Measurements from ENCODE around the gene NEDD8.

Gene NEDD8

DNA sequence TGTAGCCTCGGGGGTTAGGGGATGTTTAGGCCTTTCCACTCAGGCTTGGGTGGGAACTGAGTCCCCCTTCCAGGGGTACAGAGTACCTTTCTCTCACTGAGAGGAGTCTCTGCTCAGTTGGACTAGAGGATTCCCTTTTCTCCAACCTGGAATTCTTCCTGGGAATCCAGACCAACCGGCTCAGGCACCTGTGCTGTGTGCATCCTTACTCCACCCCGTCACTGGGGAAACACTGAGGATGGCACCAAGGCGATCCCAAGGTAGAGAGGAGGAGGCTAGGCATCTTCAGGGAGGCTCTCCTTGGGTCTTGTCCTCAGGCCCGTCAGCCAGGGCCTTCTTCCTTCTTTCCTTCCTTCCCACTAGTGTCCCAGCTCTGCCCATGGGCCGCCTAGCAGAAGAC lies 31.7 kb upstream of the NEDD8 start:
- DNase-seq (ENCODE audit: low read depth in 2 of 2) = no peak

DNA sequence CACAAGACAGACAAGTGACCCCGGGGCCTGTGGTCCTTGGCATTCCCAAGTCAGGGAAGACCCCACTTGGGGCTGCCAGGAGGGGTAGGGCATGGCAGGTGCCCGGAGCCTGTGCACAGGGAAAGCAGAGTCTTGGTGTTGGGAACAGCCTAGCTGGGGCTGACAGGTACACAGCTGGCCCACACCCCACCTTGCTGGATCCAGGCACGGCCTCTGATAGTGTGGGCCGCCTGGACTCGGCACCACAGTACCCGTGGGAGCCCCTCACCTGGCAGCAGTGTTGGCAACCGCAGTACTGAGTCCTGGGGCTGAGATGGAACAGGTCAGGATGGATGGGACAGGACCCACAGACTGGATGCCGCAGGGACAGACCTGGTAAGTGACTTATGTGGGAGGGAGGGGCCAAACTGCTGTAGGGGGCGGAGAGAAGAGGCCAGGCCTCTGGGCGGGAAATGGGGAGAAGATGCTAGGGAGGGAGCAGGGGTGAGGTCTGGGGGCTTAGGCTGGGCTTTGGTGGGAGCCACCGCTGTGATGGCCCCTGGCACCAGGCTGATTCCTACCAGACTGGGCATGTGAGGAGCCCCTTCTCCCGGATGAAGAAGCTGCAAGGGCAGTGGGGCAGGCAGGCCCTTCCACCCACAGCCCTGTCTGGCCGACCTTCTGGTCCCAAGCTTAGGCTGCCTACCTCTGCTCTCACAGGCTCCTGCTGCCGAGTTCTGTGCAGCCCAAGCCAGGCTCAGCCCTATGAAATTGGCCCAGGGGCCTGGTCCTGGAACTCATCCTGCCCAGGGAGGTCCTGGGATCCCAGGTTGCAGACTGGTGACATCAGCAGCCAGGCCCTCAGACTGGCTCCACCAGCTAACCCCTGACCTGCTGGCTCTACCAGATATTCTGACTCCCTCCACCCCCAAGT lies 30.9 kb upstream of the NEDD8 start, which contains the start of gene TGM1:
Gene TGM1, minus strand, starts transcription at position 357 of the 913 bp plus-strand sequence. CDS start 825 bp downstream, outside the sequence.
- no peak for DNase-seq (ENCODE audit: low read depth in 2 of 2)

DNA sequence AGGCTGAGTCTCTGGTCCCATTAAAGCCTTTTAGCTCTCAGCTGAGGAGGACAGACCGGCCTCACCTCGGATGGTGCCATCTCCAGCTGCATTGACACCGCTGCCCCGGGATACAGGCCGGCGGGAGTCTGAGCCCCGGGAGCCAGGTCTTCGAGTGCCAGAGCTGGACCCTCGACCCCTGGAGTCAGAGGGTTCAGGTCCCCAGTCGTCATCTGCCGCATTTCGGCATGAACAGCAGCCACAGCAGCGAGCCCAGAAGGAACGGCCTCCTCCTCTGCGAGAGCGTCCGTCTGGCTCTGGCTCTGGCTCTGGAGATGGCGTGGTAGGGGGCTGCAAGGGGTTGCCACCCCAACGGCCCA lies 29.8 kb upstream of the NEDD8 start:
- no peak for DNase-seq (ENCODE audit: low read depth in 2 of 2)

- no peak for DNase-seq (ENCODE audit: low read depth in 2 of 2)
Measured at GRCh38 chr14:24261256-24261968, 29.2 kb upstream of the NEDD8 start.

DNA sequence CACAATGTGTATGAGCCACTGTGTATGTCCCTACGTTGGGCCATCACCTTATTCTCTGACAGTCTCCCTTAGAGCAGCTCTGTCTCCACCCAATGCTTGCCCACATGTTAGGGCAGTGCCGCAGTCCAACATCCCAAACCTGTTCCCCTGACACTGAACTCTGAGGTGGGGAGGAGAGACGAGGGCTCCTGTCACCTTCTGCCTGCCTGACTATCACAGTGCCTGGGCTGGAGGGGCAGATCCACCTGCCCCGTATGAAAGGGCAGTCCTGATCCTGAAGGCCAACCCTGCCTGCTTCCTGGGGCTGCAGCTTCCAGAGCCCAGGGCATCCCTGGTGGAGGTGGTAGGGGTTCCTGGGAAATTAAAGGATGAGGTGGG lies 28.6 kb upstream of the NEDD8 start:
- no peak for DNase-seq (ENCODE audit: low read depth in 2 of 2)

DNA sequence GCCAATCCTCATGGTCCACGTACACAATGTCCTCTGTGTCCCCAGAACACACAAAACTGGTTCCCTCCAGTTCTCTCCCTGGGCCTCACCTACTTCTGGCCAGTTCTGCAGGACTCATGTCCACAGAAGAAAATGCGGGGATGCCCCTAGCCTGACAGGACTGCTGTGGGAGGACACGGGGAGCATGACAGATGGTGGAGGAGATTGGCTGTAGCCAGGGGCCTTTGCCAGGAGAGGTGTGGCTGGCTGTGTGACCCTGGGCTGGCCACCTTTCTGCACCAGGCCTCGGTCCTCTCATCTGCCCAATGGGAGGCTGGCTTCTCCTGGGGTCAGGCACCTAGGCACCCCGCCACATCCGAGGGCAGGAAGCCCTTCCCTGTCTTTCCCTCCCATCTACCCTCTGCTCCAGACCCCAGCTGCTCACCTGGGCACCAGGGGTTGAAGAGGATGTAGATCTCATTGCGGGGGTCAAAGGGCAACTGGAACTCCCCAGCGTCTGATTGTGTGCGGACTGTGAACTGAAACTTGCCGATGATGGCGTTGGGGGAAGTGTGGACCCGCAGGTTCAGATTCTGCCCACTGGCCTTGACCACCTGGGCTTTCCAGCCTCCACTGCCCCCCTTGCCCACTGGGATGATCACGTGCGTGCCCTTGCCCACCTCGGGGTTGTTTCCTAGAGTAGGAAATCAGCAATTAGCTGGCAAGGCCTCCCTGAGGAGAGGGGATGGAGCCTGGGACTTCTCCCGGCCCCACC lies 28.0 kb upstream of the NEDD8 start:
- DNase-seq (ENCODE audit: low read depth in 2 of 2) = no peak

DNA sequence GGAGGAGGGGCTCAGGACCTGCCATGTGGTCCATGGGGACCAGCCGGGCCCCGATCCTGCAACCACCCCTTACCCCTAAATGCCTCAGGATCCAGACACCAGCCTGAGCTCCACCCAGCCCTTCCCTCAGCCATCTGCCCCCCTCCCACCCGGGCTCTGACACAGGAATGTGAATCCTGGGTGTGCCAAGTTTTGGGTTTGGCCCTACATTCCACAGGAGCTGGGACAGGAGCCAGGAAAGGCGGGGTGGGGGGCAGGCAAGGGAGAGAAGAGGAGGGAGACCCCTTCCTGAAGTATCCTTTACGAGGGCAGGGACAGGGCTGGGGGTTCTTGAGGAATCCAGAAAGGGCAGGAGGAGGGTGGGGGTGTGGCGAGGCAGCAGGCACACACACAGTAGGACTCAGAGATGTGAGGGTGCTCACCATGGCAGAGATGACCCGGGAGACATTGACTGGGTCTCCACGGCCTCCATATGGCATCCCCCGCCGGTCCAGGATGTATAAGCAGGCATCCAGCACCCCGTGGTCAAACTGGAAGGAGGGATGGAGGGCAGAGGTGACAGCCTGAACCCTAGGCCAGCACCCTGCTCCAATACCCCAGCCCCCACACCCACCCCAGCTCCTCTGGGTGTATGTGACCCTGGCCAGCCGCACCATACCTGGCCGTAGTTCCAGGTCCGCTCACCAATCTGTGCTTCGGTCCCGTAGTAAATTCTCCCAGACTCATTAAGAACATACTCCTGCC lies 27.3 kb upstream of the NEDD8 start:
- DNase-seq (ENCODE audit: low read depth in 2 of 2) = no peak

- no peak for DNase-seq (ENCODE audit: low read depth in 2 of 2)
Measured at GRCh38 chr14:24258548-24259265, 26.5 kb upstream of the NEDD8 start.

DNA sequence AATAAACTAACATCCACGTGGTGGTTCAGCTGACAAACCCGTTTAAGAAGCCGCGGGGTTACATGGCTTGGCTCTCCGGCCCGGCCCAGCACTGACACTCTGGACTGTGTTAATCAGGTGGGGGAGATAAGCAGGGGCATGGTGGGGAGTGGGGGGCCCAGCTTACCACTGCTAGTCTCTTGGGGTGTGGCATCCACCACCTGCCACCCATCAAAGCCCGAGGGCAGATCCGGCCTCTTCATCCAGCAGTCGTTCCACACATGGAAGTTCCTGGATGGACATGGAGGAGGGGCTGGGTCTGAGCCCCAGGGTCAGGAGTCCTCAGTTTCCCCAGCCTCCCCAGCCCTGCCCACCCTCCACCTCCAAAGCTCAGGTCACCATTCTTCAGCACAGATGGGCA lies 26.0 kb upstream of the NEDD8 start:
- no peak for DNase-seq (ENCODE audit: low read depth in 2 of 2)

DNA sequence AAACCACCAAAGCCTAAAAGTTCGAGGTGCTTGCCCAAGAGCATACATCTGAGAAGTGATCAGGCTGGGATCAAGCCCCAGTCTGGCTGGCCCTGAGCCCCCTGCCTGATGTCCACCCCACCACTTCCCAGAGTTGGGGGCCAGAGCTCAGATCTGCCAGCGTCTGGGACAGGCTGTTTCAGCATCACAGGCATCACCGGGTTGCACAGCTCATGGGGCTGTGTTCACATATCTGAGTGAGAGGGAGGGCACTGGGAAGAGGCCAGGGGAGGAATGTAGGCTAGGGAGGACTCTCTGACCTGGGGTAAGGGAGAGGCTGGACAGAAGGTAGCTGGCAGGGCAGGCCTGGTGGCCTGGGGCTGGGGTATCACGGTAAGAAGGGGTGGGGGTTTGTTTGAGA lies 24.8 kb upstream of the NEDD8 start:
- DNase-seq (ENCODE audit: low read depth in 2 of 2) = no peak

GRCh38 chr14:24255931-24256711 lies 24.0 kb upstream of the NEDD8 start:
- no peak for DNase-seq (ENCODE audit: low read depth in 2 of 2)

- no peak for DNase-seq (ENCODE audit: low read depth in 2 of 2)
Measured at GRCh38 chr14:24255438-24255837, 23.3 kb upstream of the NEDD8 start.

DNA sequence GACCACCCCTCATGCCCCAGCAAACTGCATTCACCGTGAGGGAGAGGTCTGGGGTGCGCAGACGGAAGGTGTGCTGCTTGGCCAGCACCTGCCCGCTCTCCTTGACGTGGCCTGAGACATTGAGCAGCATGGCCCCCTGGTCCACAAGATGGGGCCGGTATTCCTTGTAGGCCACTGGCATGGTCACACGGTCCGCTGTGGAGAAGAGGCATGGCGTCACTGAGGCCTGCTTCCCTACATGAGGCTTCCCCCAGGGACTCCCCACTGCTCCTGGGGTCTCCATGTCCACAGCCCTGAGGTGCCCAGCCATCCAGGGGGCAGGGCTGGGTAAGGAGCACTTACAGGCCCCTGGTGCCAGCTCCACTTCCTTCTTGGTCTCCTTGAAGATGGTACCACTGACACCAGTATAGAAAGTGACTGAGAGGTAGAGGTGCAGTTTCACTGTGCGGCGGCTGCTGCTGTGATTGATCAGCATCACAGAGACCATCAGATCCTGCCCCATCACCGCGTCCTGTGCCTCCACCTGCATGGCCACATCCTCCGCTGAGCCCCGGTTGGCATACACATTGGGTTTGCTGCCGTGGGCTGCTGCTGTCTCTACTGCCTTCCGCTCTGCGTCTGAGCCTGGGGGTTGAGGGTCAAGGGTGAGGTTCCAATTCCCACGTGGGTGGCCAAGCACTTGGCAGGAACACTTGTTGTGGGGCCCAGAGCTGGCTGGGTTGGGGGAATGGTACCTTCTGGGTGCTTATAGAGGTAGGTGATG lies 22.6 kb upstream of the NEDD8 start:
- DNase-seq (ENCODE audit: low read depth in 2 of 2) = no peak

- DNase-seq (ENCODE audit: low read depth in 2 of 2) = no peak
Measured at GRCh38 chr14:24253936-24254335, 21.8 kb upstream of the NEDD8 start.

- DNase-seq (ENCODE audit: low read depth in 2 of 2) = no peak
Measured at GRCh38 chr14:24252289-24253124, 20.3 kb upstream of the NEDD8 start.

DNA sequence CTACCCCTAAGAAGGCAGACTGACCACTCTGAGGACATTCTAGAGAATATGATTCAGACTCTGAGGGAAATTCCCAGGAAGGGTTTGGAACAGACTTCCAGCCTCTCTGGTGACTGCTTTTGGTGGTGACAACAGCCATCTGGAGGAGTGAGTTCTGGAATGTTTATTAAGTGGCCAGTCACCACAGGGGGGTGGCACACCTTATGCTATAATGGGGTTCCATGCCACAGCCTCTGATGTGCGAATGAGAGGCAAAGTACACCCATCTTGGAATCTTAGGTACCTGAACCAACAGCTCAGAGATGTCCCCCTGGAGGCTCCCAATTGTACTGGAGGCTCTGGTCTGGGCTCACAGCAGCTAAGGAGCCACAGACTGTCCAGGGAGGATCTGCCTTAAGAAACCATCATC lies 19.7 kb upstream of the NEDD8 start:
- DNase-seq (ENCODE audit: low read depth in 2 of 2) = no peak

- DNase-seq (ENCODE audit: low read depth in 2 of 2) = no peak
Measured at GRCh38 chr14:24250354-24250753, 18.2 kb upstream of the NEDD8 start.

- no peak for DNase-seq (ENCODE audit: low read depth in 2 of 2)
Measured at GRCh38 chr14:24249230-24250021, 17.3 kb upstream of the NEDD8 start.
